ENCODE results near the gene SYTL1. TPM values are rescaled to one million over a fixed set of nuclear protein-coding genes. Genes with fewer than 3 reads are reported as not detected.
"Not testable (repeated sequence)": the region's sequence is repeated elsewhere in the genome, so short reads cannot be mapped to it uniquely, and the experiment has no call there.

SYTL1 gene
- total RNA-seq, 1 donor from 2014 or later, result 56.2 TPM

DNA sequence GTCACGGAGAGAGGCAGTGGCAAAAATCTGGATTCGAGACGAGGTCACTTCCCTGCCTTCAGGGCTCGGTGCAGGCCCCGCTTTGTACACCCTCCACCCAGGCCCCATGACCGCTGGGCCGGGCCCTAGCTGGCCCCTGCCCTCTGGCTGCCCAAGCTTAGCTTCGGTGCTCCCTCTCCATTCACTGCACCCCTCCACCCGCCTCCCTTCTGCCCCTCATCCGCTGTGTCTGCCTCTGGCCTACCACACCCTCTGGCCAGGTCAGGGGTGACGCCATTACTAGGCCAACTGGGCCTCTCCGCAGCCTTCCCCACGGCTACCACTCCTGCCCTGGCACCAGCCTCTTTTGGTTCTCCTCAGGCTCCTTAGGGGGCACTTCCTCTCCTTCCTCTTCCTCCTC, 41.8 kb downstream of the SYTL1 start:
- no peaks in the 10 kb centered on the region for H3K27me3 ChIP-seq
- no peak overlapping the region for H3K4me3 ChIP-seq
- no peak overlapping the region for H3K27ac ChIP-seq
- no peaks in the 10 kb centered on the region for H3K9me3 ChIP-seq
- TF ChIP-seq POLR2AphosphoS5 (IDR thresholded peaks at IDR 0.05; ENCODE audit: insufficient read depth in 1 of 2, low read depth in 1 of 2), result no peak
- no peak for TF ChIP-seq POLR2A (IDR thresholded peaks at IDR 0.05)
- TF ChIP-seq, protein P1, sequence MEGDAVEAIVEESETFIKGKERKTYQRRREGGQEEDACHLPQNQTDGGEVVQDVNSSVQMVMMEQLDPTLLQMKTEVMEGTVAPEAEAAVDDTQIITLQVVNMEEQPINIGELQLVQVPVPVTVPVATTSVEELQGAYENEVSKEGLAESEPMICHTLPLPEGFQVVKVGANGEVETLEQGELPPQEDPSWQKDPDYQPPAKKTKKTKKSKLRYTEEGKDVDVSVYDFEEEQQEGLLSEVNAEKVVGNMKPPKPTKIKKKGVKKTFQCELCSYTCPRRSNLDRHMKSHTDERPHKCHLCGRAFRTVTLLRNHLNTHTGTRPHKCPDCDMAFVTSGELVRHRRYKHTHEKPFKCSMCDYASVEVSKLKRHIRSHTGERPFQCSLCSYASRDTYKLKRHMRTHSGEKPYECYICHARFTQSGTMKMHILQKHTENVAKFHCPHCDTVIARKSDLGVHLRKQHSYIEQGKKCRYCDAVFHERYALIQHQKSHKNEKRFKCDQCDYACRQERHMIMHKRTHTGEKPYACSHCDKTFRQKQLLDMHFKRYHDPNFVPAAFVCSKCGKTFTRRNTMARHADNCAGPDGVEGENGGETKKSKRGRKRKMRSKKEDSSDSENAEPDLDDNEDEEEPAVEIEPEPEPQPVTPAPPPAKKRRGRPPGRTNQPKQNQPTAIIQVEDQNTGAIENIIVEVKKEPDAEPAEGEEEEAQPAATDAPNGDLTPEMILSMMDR (IDR thresholded peaks at IDR 0.05), result no peak
- H3K36me3 ChIP-seq, result no peaks in the 10 kb centered on the region
- no peak for DNase-seq (ENCODE audit: extremely low spot score in 2 of 2)
- intact Hi-C loops (cut with DNase I), result no loop called here
- H3K4me1 ChIP-seq, result peaks cover 48% of the 10 kb centered on the region

DNA sequence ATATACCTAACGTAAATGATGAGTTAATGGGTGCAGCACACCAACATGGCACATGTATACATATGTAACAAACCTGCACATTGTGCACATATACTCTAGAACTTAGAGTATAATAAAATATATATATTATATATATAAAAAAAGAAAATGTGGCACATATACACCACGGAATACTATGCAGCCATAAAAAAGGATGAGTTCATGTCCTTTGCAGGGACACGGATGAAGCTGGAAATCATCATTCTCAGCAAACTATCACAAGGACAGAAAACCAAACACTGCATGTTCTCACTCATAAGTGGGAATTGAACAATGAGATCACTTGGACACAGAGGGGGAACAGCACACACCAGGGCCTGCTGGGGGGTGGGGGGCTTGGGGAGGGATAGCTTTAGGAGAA, 43.0 kb downstream of the SYTL1 start:
- H3K9me3 ChIP-seq; H3K4me3 ChIP-seq; H3K36me3 ChIP-seq; DNase-seq (ENCODE audit: extremely low spot score in 2 of 2); intact Hi-C loops (cut with DNase I); H3K27me3 ChIP-seq; H3K27ac ChIP-seq: not testable (repeated sequence)
- peaks cover 37% of the 10 kb centered on the region for H3K4me1 ChIP-seq

DNA sequence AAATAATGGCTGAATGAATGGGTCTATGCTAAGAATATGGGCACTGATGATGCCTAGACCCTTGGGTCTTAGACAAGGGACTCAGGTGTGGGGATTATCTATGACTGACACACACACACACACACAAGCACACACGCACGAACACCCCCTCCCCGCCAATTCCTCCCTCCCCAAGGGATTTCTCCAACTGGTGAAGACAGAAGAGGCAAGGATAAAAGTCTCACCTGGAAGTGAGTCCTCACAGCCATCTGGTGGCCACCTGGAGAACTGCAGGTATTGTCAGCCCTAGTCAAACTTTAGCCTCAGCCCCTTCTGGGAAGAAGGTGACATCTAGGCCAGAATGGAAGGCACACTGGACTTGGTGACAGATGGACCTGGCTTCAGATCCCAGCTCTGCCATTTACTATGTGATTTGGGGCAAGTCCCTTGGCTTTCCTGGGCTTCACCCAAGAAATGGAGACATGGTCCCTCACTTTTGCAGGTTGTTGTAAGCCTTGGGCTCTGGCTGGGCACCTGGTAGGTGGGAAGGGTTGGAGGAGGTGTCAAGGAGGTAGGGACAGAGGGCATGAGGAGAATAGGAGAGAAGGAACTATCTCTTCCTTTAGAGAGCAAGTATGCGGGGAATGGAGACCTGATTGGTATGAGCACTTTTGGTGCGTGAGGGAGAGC, 46.6 kb downstream of the SYTL1 start:
- Histone ChIP-seq H3K4me1 (peaks cover 15% of the 10 kb centered on the region), H3K9me3 (no peaks in the 10 kb centered on the region), H3K27ac (no peak overlapping the region), H3K27me3 (no peaks in the 10 kb centered on the region), H3K36me3 (no peaks in the 10 kb centered on the region), H3K4me3 (no peak overlapping the region)
- intact Hi-C loops (cut with DNase I), result no loop called here
- TF ChIP-seq POLR2A (IDR thresholded peaks at IDR 0.05) (no peak), POLR2AphosphoS5 (IDR thresholded peaks at IDR 0.05; ENCODE audit: insufficient read depth in 1 of 2, low read depth in 1 of 2) (peak in 1 of 2 donors; percentile 24)
- TF ChIP-seq, protein P1 (IDR thresholded peaks at IDR 0.05), result peak; percentile 70 to 87 (median 86)
- no peak for DNase-seq (ENCODE audit: extremely low spot score in 2 of 2)

DNA sequence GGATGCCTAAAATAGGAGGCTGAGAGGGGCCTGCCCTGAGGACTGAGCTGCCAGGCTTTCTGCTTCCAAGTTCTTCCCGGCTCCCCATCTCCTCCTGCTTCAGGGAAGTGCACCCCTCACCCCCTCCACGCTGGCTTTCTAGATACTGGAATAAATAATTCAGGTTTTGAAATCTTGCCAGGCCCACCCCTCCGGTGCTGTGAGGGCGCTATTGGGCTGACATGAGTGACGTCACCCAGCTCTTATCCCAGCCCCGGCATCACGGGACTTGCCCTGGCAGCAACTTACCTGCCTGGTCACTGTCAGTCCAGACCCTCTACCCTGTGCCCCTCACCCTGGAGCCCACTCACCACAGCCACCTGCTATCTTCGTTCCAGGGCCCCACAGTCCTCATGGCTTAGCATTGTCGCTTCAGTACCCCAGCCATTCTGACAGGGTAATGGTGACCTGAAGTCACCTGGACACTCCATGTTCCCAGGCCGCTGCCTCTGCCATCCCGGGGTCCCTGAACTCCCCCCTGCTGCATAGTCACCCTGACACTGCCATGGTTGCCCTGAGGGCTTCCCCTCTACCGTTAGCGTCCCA, 49.8 kb downstream of the SYTL1 start:
- H3K4me3 ChIP-seq, result peak overlapping the region; percentile 46 to 59
- H3K9me3 ChIP-seq, result no peaks in the 10 kb centered on the region
- intact Hi-C loops (cut with DNase I), result loop anchor here (10.0 kb wide), 1 partner anchor 273 kb away; no protein-coding TSS in a partner anchor
- H3K4me1 ChIP-seq, result peaks cover 19% of the 10 kb centered on the region
- TF ChIP-seq POLR2A (IDR thresholded peaks at IDR 0.05), result no peak
- TF ChIP-seq POLR2AphosphoS5 (IDR thresholded peaks at IDR 0.05; ENCODE audit: insufficient read depth in 1 of 2, low read depth in 1 of 2), result peak in 1 of 2 donors; percentile 10
- H3K36me3 ChIP-seq, result no peaks in the 10 kb centered on the region
- H3K27me3 ChIP-seq, result no peaks in the 10 kb centered on the region
- no peak for DNase-seq (ENCODE audit: extremely low spot score in 2 of 2)
- H3K27ac ChIP-seq, result peak overlapping the region; percentile 78

DNA sequence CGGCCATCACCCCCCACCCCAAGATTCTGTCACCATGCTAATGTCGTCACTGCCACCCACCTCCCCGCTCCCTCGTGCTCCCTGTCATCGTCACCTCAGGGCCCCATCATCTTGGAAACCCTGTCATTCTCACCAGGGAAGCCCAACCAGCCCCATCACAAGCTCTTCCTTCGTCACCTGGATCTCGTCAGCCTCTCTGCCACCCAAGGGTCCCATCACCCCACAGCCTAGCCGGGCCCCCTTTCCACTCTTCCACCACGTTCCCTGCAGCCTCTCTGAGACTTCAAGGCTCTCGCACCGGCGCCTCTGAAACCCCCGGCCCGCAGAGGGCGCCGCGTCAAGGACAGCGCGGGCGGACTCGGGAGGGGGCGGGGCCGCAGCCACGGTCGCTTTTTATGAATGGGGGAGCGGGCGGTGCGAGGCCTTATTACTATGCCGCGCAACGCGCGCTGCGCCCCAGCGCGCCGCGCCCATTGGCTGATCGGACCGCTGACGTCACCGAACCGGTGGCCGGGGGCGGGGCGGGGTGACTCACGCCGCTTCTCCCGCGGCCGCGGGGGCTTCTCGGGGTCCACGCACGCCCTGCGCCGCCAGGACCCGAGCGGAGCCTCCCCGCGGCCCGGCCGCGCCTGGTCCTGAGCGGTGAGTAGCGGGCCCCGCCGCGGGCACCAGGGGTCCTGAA, 50.4 kb downstream of the SYTL1 start, which contains the start of gene GPR3:
Gene GPR3, plus strand, starts transcription at position 527 of the 682 bp plus-strand sequence. CDS start 1,177 bp downstream, outside the sequence.
- TF ChIP-seq POLR2AphosphoS5 (IDR thresholded peaks at IDR 0.05; ENCODE audit: insufficient read depth in 1 of 2, low read depth in 1 of 2) (peak; percentile 70 to 73), POLR2A (IDR thresholded peaks at IDR 0.05) (no peak)
- TF ChIP-seq, protein P1 (IDR thresholded peaks at IDR 0.05), result peak; percentile 43 to 65 (median 51)
- no peak for DNase-seq (ENCODE audit: extremely low spot score in 2 of 2)
- Histone ChIP-seq H3K27ac (peak within 1 kb of the TSS; percentile 78), H3K27me3 (no peaks in the 10 kb centered on the region), H3K36me3 (no peaks in the 10 kb centered on the region), H3K4me1 (peaks cover 19% of the 10 kb centered on the region), H3K4me3 (peak within 1 kb of the TSS; percentile 46 to 59), H3K9me3 (no peaks in the 10 kb centered on the region)
- intact Hi-C loops (cut with DNase I), result loop anchor here (10.0 kb wide), 1 partner anchor 273 kb away; no protein-coding TSS in a partner anchor
